Measurements from ENCODE around the gene S100A9.

Gene S100A9

GRCh38 chr1:153390938-153391710 is 33.5 kb downstream of the S100A9 start, which contains the start of gene S100A8:
Gene S100A8, minus strand, starts transcription at chr1:153391073. Its CDS starts 538 bp downstream, at chr1:153390535.
- H3K4me3 ChIP-seq (ENCODE audit: low read depth, low read length), result no peak within 1 kb of the TSS
- TF ChIP-seq CTCF (IDR thresholded peaks at IDR 0.05; ENCODE audit: control insufficient read depth, extremely low read depth, insufficient read depth), result no peak
- peak; percentile 28 for DNase-seq (ENCODE audit: low read depth)

- no peak for TF ChIP-seq CTCF (IDR thresholded peaks at IDR 0.05; ENCODE audit: control insufficient read depth, extremely low read depth, insufficient read depth)
- H3K4me3 ChIP-seq (ENCODE audit: low read depth, low read length), result no peak overlapping the region
- DNase-seq (ENCODE audit: low read depth), result no peak
Measured at GRCh38 chr1:153392258-153392657, 34.6 kb downstream of the S100A9 start.

GRCh38 chr1:153392822-153393221 is 35.2 kb downstream of the S100A9 start:
- no peak for DNase-seq (ENCODE audit: low read depth)
- TF ChIP-seq CTCF (IDR thresholded peaks at IDR 0.05; ENCODE audit: control insufficient read depth, extremely low read depth, insufficient read depth), result no peak
- no peak overlapping the region for H3K4me3 ChIP-seq (ENCODE audit: low read depth, low read length)

- no peak for DNase-seq (ENCODE audit: low read depth)
- no peak for TF ChIP-seq CTCF (IDR thresholded peaks at IDR 0.05; ENCODE audit: control insufficient read depth, extremely low read depth, insufficient read depth)
- H3K4me3 ChIP-seq (ENCODE audit: low read depth, low read length), result no peak overlapping the region
Measured at GRCh38 chr1:153393926-153394325, 36.3 kb downstream of the S100A9 start.

GRCh38 chr1:153394391-153394790 is 36.7 kb downstream of the S100A9 start:
- H3K4me3 ChIP-seq (ENCODE audit: low read depth, low read length), result no peak overlapping the region
- no peak for TF ChIP-seq CTCF (IDR thresholded peaks at IDR 0.05; ENCODE audit: control insufficient read depth, extremely low read depth, insufficient read depth)
- DNase-seq (ENCODE audit: low read depth), result no peak

- TF ChIP-seq CTCF (IDR thresholded peaks at IDR 0.05; ENCODE audit: control insufficient read depth, extremely low read depth, insufficient read depth), result no peak
- DNase-seq (ENCODE audit: low read depth), result no peak
- H3K4me3 ChIP-seq (ENCODE audit: low read depth, low read length), result no peak overlapping the region
Measured at GRCh38 chr1:153395136-153395685, 37.6 kb downstream of the S100A9 start.

Data from LNCaP clone FGC (cell line).